ENCODE data around the gene WWC1.

WWC1 gene

DNA sequence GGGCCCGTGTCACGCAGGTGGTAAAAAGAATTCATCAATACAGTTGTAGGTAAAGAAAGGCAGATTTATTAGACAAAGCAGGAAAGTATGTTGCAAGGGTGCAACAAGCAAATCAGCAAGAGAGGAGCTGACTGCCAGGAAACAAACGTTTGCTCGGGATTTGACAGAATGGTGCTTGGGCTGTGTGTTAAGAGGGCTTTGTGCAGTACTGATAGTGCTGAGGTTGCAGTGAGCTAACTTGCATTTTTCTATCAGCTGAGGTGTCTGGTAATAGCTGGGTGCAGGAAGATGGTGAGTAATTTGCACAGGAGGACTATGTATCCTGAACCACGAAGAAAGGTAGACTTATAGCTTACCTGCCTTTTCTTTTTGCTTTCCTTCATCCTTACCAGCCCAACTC is 190.9 kb downstream of the WWC1 start:
- Mint-ChIP-seq H3K27me3 (ENCODE audit: low read depth, poor library complexity) (peaks cover 27% of the 10 kb centered on the region), H3K9me3 (peaks cover 3% of the 10 kb centered on the region), H3K4me1 (peaks cover 24% of the 10 kb centered on the region), H3K27ac (no peak overlapping the region), H3K36me3 (ENCODE audit: low read depth) (no peaks in the 10 kb centered on the region), H3K4me3 (no peak overlapping the region)
- DNase-seq, result no peak
- TF ChIP-seq, protein P1, sequence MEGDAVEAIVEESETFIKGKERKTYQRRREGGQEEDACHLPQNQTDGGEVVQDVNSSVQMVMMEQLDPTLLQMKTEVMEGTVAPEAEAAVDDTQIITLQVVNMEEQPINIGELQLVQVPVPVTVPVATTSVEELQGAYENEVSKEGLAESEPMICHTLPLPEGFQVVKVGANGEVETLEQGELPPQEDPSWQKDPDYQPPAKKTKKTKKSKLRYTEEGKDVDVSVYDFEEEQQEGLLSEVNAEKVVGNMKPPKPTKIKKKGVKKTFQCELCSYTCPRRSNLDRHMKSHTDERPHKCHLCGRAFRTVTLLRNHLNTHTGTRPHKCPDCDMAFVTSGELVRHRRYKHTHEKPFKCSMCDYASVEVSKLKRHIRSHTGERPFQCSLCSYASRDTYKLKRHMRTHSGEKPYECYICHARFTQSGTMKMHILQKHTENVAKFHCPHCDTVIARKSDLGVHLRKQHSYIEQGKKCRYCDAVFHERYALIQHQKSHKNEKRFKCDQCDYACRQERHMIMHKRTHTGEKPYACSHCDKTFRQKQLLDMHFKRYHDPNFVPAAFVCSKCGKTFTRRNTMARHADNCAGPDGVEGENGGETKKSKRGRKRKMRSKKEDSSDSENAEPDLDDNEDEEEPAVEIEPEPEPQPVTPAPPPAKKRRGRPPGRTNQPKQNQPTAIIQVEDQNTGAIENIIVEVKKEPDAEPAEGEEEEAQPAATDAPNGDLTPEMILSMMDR (IDR thresholded peaks at IDR 0.05), result no peak

DNA sequence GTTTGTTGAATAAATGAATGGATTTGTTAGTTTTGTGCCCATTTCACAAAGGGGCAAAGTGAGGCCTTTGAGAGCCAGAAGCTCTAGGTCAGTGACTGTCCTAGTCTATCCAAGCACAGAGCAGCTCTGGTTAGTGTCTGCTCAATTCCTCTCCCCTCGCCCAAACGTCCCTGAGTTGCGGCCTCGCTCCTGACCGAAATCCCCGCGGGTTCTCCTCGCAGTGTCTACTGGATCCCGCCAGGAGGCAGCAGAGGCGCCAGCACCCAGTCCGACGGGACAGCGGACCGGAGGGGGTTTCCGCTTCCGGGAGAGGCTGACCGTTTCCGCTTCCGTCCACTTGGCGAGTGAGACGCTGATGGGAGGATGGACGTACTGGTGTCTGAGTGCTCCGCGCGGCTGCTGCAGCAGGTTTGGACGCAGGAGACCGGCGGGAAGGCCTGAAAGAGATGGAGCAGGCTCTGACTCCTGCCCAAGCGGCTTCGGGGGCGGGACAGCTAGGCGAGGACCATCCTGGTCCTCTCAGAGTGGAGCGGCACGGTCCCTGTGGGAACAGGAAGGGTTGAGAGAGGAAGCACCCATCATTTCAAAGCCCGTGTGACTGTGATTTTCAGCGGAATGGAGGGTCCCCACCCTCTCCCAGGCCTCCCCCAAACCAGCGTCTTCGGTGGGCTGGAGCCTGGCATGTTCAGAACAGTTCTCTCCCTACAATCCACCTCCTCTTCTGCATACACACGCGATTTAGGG is 194.9 kb downstream of the WWC1 start, which contains the start of gene RARS1:
Gene RARS1 (plus strand): TSS at position 336 of the 744 bp plus-strand sequence. CDS start 28 bp downstream, at position 364.
- Mint-ChIP-seq H3K4me1 (peaks cover 25% of the 10 kb centered on the region), H3K36me3 (ENCODE audit: low read depth) (peaks cover 25% of the 10 kb centered on the region), H3K9me3 (no peaks in the 10 kb centered on the region), H3K27ac (peak within 1 kb of the TSS; percentile 99), H3K27me3 (ENCODE audit: low read depth, poor library complexity) (peaks cover 15% of the 10 kb centered on the region), H3K4me3 (peak within 1 kb of the TSS; percentile 100)
- DNase-seq, result peak; percentile 95
- TF ChIP-seq, protein P1 (IDR thresholded peaks at IDR 0.05), result peak; percentile 90

DNA sequence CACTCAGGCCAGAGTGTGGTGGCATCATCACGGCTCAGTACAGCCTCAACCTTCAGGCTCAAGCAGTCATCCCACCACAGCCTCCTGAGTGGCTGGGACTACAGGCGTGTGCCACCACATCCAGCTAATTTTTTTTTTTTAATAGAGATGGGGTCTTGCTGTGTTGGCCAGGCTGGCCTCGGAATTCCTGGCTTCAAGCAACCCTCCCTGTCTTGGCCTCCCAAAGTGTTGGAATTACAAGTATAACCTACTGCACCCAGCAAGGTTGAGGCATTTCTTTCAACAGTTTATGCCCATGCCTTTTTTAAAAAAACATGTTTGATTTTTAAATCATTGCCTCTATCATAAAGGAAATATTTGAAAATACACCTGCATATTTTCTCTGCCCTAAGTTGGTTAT is 197.6 kb downstream of the WWC1 start:
- H3K27ac Mint-ChIP-seq, result no peak overlapping the region
- H3K36me3 Mint-ChIP-seq (ENCODE audit: low read depth), result peaks cover 46% of the 10 kb centered on the region
- H3K4me3 Mint-ChIP-seq, result no peak overlapping the region
- no peaks in the 10 kb centered on the region for H3K9me3 Mint-ChIP-seq
- H3K4me1 Mint-ChIP-seq, result peaks cover 25% of the 10 kb centered on the region
- DNase-seq, result no peak
- TF ChIP-seq, protein P1 (IDR thresholded peaks at IDR 0.05), result no peak
- H3K27me3 Mint-ChIP-seq (ENCODE audit: low read depth, poor library complexity), result peaks cover 4% of the 10 kb centered on the region

DNA sequence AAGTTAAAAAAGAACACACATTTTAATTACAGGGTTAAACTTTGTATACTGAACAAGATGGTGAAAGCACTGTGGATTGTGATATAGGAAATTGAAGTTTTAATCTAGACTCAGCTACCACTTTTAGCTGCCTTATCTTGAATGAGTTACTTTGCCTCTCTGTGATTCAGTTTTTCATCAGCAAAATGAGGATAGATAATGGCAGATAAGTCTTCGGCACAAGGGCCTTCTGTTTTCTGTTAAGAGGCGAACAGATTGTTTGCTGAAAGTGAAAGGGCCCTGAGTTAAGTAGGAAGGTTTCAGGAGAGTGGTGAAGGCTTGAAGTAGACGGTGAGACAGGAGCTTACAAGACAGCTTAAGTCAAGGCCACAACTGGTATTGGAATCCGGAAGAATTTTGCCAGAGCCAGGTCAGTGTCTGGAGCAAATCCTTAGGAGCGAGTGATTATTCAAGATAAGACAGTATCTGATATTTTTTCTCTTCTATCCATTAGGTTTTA is 202.7 kb downstream of the WWC1 start:
- H3K9me3 Mint-ChIP-seq, result no peaks in the 10 kb centered on the region

DNA sequence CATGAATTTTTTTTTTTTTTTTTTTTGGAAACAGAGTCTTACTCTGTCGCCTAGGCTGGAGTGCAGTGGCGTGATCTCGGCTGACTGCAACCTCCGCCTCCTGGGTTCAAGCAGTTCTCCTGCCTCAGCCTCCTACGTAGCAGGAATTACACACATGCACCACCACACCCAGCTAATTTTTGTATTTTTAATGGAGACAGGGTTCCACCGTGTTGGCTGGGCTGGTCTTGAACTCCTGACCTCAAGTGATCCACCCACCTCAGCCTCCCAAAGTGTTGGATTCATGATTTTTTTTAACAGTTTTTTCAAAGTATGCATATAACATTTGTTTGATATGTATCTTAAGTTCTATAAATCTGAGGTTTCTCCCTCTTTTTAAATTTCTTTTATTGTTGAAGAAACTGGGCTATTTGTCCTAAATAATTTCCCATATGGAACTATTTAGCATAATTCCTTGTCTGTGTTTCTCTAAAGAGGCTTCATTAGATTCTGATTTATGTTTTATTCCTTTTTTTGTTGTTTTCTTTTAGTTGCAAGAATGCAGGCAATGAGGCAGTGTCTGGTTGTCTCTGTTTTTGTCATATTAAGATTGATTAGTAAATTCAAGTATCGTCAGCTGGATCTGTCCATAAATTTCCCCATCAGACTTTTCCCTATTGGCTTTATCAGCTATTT is 211.3 kb downstream of the WWC1 start:
- Mint-ChIP-seq H3K27ac (no peak overlapping the region), H3K36me3 (ENCODE audit: low read depth) (peaks cover 64% of the 10 kb centered on the region), H3K4me1 (no peaks in the 10 kb centered on the region), H3K9me3 (no peaks in the 10 kb centered on the region), H3K4me3 (no peak overlapping the region), H3K27me3 (ENCODE audit: low read depth, poor library complexity) (no peaks in the 10 kb centered on the region)
- TF ChIP-seq, protein P1 (IDR thresholded peaks at IDR 0.05), result no peak
- no peak for DNase-seq

More for the DNA sequence above, 202.7 kb downstream of the WWC1 start:
- TF ChIP-seq, protein P1 (IDR thresholded peaks at IDR 0.05), result no peak
- H3K27me3 Mint-ChIP-seq (ENCODE audit: low read depth, poor library complexity), result no peaks in the 10 kb centered on the region
- no peak for DNase-seq
- H3K4me3 Mint-ChIP-seq, result no peak overlapping the region
- H3K36me3 Mint-ChIP-seq (ENCODE audit: low read depth), result peaks cover 66% of the 10 kb centered on the region
- peaks cover 3% of the 10 kb centered on the region for H3K4me1 Mint-ChIP-seq
- H3K27ac Mint-ChIP-seq, result no peak overlapping the region
